H9 (cell line): ENCODE results near the gene ULK2. TPM values are rescaled to one million over a fixed set of nuclear protein-coding genes. Genes with fewer than 3 reads are reported as not detected.

Experiments
- DNase-seq: peaks from one replicate; pipeline ENCODE4 v3.0.0-alpha.2; 2017
- H2AFZ ChIP-seq: one replicate; pipeline ENCODE4 v1.6.1; 2013; ENCODE audit warnings: mild to moderate bottlenecking, low read length, control low read depth, moderate library complexity
- H2AK5ac ChIP-seq: 2 replicates; pipeline ENCODE4 v1.6.1; 2013; ENCODE audit warnings: low read length, control low read depth, mixed read lengths; ENCODE audit not compliant: insufficient read length
- H2BK120ac ChIP-seq: one replicate; pipeline ENCODE4 v1.6.1; 2013; ENCODE audit warnings: low read depth, mild to moderate bottlenecking, low read length, control low read depth, inconsistent platforms; ENCODE audit not compliant: poor library complexity, severe bottlenecking
- H2BK12ac ChIP-seq: 2 replicates; pipeline ENCODE4 v1.6.1; 2013; ENCODE audit warnings: low read length, control low read depth, mixed read lengths, low read depth; ENCODE audit not compliant: insufficient read length
- H2BK15ac ChIP-seq: 2 replicates; pipeline ENCODE4 v1.6.1; 2013; ENCODE audit warnings: low read depth, low read length, control low read depth
- H2BK20ac ChIP-seq: one replicate; pipeline ENCODE4 v1.6.1; 2013; ENCODE audit warnings: low read depth, mild to moderate bottlenecking, low read length, control low read depth, inconsistent platforms; ENCODE audit not compliant: poor library complexity, severe bottlenecking
- H2BK5ac ChIP-seq: 2 replicates; pipeline ENCODE4 v1.6.1; 2013; ENCODE audit warnings: low read length, control low read depth, mixed read lengths; ENCODE audit not compliant: insufficient read length
- H3K14ac ChIP-seq: 2 replicates; pipeline ENCODE4 v1.6.1; 2013; ENCODE audit warnings: low read length, control low read depth; ENCODE audit not compliant: insufficient read depth
- H3K18ac ChIP-seq: 2 replicates; pipeline ENCODE4 v1.6.1; 2013; ENCODE audit warnings: low read depth, mild to moderate bottlenecking, mixed read lengths, low read length, control low read depth; ENCODE audit not compliant: insufficient read length
- H3K23ac ChIP-seq: 2 replicates; pipeline ENCODE4 v1.6.1; 2013; ENCODE audit warnings: low read length, control low read depth, mixed read lengths, low read depth; ENCODE audit not compliant: insufficient read length
- H3K23me2 ChIP-seq: 2 replicates; pipeline ENCODE4 v1.6.1; 2013; ENCODE audit warnings: low read depth, mild to moderate bottlenecking, mixed read lengths, low read length, control low read depth; ENCODE audit not compliant: insufficient read length, poor library complexity, severe bottlenecking
- H3K27ac ChIP-seq: 2 replicates; pipeline ENCODE4 v1.5.1; 2013; ENCODE audit warnings: low read length, control low read depth, mixed read lengths, low read depth; ENCODE audit not compliant: insufficient read length
- H3K27me3 ChIP-seq: 2 replicates; pipeline ENCODE4 v1.6.1; 2013; ENCODE audit warnings: low read length, control low read depth, inconsistent platforms; ENCODE audit not compliant: insufficient read depth
- H3K4ac ChIP-seq: 2 replicates; pipeline ENCODE4 v1.6.1; 2013; ENCODE audit warnings: low read depth, mild to moderate bottlenecking, control low read depth, inconsistent platforms, low read length, moderate library complexity
- H3K4me1 ChIP-seq: 2 replicates; pipeline ENCODE4 v1.6.1; 2013; ENCODE audit warnings: low read length, control low read depth, inconsistent platforms; ENCODE audit not compliant: insufficient read depth
- H3K4me2 ChIP-seq: 2 replicates; pipeline ENCODE4 v1.6.1; 2013; ENCODE audit warnings: low read length, control low read depth, mixed read lengths; ENCODE audit not compliant: insufficient read length, insufficient read depth
- H3K56ac ChIP-seq: 2 replicates; pipeline ENCODE4 v1.6.1; 2013; ENCODE audit warnings: low read depth, mild to moderate bottlenecking, mixed read lengths, low read length, control low read depth; ENCODE audit not compliant: insufficient read length
- H3K79me1 ChIP-seq: 2 replicates; pipeline ENCODE4 v1.6.1; 2013; ENCODE audit warnings: low read depth, mild to moderate bottlenecking, moderate library complexity, low read length, control low read depth, inconsistent platforms; ENCODE audit not compliant: insufficient read depth, poor library complexity, severe bottlenecking
- H3K79me2 ChIP-seq: 2 replicates; pipeline ENCODE4 v1.6.1; 2013; ENCODE audit warnings: low read length, control low read depth, inconsistent platforms; ENCODE audit not compliant: insufficient read depth
- H3K9ac ChIP-seq: 2 replicates; pipeline ENCODE4 v1.6.1; 2013; ENCODE audit warnings: low read length, control low read depth, mixed read lengths; ENCODE audit not compliant: insufficient read length; ENCODE audit errors: extremely low read depth
- H3K9me3 ChIP-seq: one replicate; pipeline ENCODE4 v1.6.1; 2013; ENCODE audit warnings: low read depth, low read length, inconsistent platforms; ENCODE audit not compliant: control insufficient read depth
- H3T11ph ChIP-seq: one replicate; pipeline ENCODE4 v1.6.1; 2013; ENCODE audit warnings: mild to moderate bottlenecking, low read length, control low read depth, inconsistent platforms
- H4K20me1 ChIP-seq: one replicate; pipeline ENCODE4 v1.6.1; 2013; ENCODE audit not compliant: control insufficient read depth, insufficient read length, insufficient read depth
- H4K5ac ChIP-seq: 2 replicates; pipeline ENCODE4 v1.6.1; 2013; ENCODE audit warnings: low read depth, mild to moderate bottlenecking, mixed read lengths, low read length, control low read depth; ENCODE audit not compliant: insufficient read length
- H4K8ac ChIP-seq: replicated peaks from 2 replicates; pipeline ENCODE4 v1.6.1; 2013; ENCODE audit warnings: low read length, control low read depth, mixed read lengths, low read depth; ENCODE audit not compliant: insufficient read length
- H4K91ac ChIP-seq: 2 replicates; pipeline ENCODE4 v1.6.1; 2013; ENCODE audit warnings: low read depth, mild to moderate bottlenecking, moderate library complexity, mixed read lengths, low read length, control low read depth; ENCODE audit not compliant: insufficient read length
- H3K27ac Mint-ChIP-seq, 3 experiments: 2 replicates in 2 of 3; 3 replicates in 1 of 3; pipeline ENCODE4 v1.8.0; 2020 to 2021; ENCODE audit warnings: mixed read lengths in 3 of 3, mild to moderate bottlenecking in 1 of 3, moderate library complexity in 1 of 3
- H3K27me3 Mint-ChIP-seq: 2 replicates; pipeline ENCODE4 v1.8.0; 2021; ENCODE audit warnings: low read depth, mild to moderate bottlenecking, moderate library complexity, mixed read lengths
- H3K36me3 Mint-ChIP-seq, 3 experiments: 2 replicates in 2 of 3; 3 replicates in 1 of 3; pipeline ENCODE4 v1.8.0; 2020 to 2021; ENCODE audit warnings: low read depth in 3 of 3, mixed read lengths in 3 of 3; ENCODE audit not compliant: insufficient read depth in 1 of 3
- H3K4me1 Mint-ChIP-seq, 2 experiments: 2 replicates each; pipeline ENCODE4 v1.8.0; 2020; ENCODE audit warnings: mixed read lengths in 2 of 2
- H3K4me3 Mint-ChIP-seq, 2 experiments: 2 replicates in 1 of 2; 3 replicates in 1 of 2; pipeline ENCODE4 v1.8.0; 2020 to 2021; ENCODE audit warnings: mild to moderate bottlenecking in 2 of 2, mixed read lengths in 2 of 2, moderate library complexity in 1 of 2
- H3K9me3 Mint-ChIP-seq, 2 experiments: 2 replicates in 1 of 2; 3 replicates in 1 of 2; pipeline ENCODE4 v1.8.0; 2020; ENCODE audit warnings: mild to moderate bottlenecking in 2 of 2, mixed read lengths in 2 of 2, moderate library complexity in 1 of 2
- WGBS: extraction: QIAGEN DNeasy Blood & Tissue Kit; methylation state at CpG from one replicate; pipeline ENCODE4 v1.1.7; 2013; ENCODE audit warnings: missing lambda C conversion rate, low lambda C conversion rate, mixed read lengths; ENCODE audit not compliant: insufficient read length; ENCODE audit errors: extremely low coverage; 5-methylcytosine and 5-hydroxymethylcytosine counted together
- total RNA-seq: library from RNA; stranded (reverse); gene quantifications from 2 replicates; pipeline ENCODE4 v1.2.1, GENCODE V29; 2021
- TF ChIP-seq, protein P1 (sequence below): fragments of 200-600 bp; sonication (generic); conservative IDR thresholded peaks from 3 replicates; pipeline ENCODE4 v1.8.0; 2021; ENCODE audit warnings: antibody characterized with exemption, mild to moderate bottlenecking

ULK2 gene
- total RNA-seq, 1 experiment from 2014 or later, result 11.5 TPM

DNA sequence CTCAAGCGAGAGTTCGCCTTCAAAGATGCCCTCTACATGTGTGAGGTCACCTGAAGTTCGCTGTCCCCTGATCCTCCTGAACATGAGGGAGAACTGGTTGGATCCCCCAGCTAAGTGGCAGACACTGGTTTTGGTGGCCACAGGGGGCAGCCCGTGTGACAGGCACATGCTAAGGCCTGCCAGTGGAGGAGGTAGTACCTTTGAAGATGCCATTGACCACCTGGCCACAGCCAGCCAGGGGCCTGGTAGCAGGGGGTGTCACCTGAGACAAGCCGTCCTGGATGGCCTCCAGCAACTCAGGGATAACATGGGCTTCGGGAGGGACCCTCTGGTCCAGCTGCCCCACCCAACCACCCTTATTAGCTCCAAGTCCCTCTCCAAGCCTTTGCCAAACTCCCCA is 112.3 kb downstream of the ULK2 start:
- no peak overlapping the region for H3K4me3 Mint-ChIP-seq

More for the DNA sequence above, 112.3 kb downstream of the ULK2 start:
- TF ChIP-seq, protein P1, sequence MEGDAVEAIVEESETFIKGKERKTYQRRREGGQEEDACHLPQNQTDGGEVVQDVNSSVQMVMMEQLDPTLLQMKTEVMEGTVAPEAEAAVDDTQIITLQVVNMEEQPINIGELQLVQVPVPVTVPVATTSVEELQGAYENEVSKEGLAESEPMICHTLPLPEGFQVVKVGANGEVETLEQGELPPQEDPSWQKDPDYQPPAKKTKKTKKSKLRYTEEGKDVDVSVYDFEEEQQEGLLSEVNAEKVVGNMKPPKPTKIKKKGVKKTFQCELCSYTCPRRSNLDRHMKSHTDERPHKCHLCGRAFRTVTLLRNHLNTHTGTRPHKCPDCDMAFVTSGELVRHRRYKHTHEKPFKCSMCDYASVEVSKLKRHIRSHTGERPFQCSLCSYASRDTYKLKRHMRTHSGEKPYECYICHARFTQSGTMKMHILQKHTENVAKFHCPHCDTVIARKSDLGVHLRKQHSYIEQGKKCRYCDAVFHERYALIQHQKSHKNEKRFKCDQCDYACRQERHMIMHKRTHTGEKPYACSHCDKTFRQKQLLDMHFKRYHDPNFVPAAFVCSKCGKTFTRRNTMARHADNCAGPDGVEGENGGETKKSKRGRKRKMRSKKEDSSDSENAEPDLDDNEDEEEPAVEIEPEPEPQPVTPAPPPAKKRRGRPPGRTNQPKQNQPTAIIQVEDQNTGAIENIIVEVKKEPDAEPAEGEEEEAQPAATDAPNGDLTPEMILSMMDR, result no peak
- Histone ChIP-seq H3K27ac (no peak overlapping the region), H3K56ac (no peak overlapping the region), H3K9me3 (no peaks in the 10 kb centered on the region), H4K8ac (no peak overlapping the region), H3T11ph (no peak overlapping the region), H2AK5ac (no peak overlapping the region), H3K23ac (no peak overlapping the region), H2BK20ac (no peak overlapping the region), H2BK5ac (no peak overlapping the region), H2BK15ac (no peak overlapping the region), H3K79me1 (no peaks in the 10 kb centered on the region), H3K18ac (no peak overlapping the region), H3K23me2 (no peaks in the 10 kb centered on the region), H4K5ac (no peak overlapping the region), H3K4me2 (no peak overlapping the region), H4K20me1 (no peaks in the 10 kb centered on the region), H3K27me3 (no peaks in the 10 kb centered on the region), H3K9ac (no peak overlapping the region), H3K79me2 (no peaks in the 10 kb centered on the region), H2AFZ (no peak overlapping the region), H3K14ac (no peak overlapping the region), H2BK120ac (no peak overlapping the region), H3K4ac (no peak overlapping the region), H4K91ac (no peak overlapping the region), H3K4me1 (no peaks in the 10 kb centered on the region), H2BK12ac (no peak overlapping the region)
- Mint-ChIP-seq H3K9me3 (no peaks in the 10 kb centered on the region; a peak in 1 of 5 replicates), H3K27ac (peak overlapping the region in 1 of 3 experiments; percentile 66; a peak in 1 of 7 replicates), H3K4me1 (peaks cover 3 to 10% of the 10 kb centered on the region in 2 experiments; a peak in 3 of 4 replicates), H3K36me3 (no peaks in the 10 kb centered on the region), H3K27me3 (peaks cover 1% of the 10 kb centered on the region)
- no CpG with 5 or more reads among the region's 6 CpGs for WGBS
- DNase-seq, result no peak
